Body of pancreas (tissue), 4 donors: Measurements from ENCODE around the gene CCN2.

ENCODE experiments used
- CTCF ChIP-seq, 7 experiments: fragments of 450-650 bp in 4 of 7; fragments of 200-600 bp in 3 of 7; sonication (generic) in 3 of 7; IDR thresholded peaks; one replicate each; pipeline ENCODE4 v1.5.1; 2016 to 2019; ENCODE audit warnings: antibody characterized with exemption in 7 of 7
- POLR2A ChIP-seq, 3 donors: fragments of 450-650 bp; IDR thresholded peaks; one replicate each; pipeline ENCODE4 v1.6.1; 2016; ENCODE audit warnings: antibody characterized with exemption in 3 of 3, mild to moderate bottlenecking in 2 of 3

GRCh38 chr6:131929976-131930375, 21.2 kb downstream of the CCN2 start:
- TF ChIP-seq CTCF (IDR thresholded peaks at IDR 0.05), result no peak
- no peak for TF ChIP-seq POLR2A (IDR thresholded peaks at IDR 0.05)
